ENCODE measurements around the gene APOD. TPM values are rescaled to one million over a fixed set of nuclear protein-coding genes. Genes with fewer than 3 reads are reported as not detected.

APOD gene
- total and polyA plus RNA-seq, 2 of the 8 experiments (the other 6 are each of a cell fraction or from before 2014, with no cell fraction given), result not detected

- Histone ChIP-seq H3K14ac (ENCODE audit: insufficient read length) (no peak overlapping the region), H3K56ac (replicated peaks; ENCODE audit: insufficient read length, low read depth, low read length) (no peak overlapping the region), H3K4me3 (ENCODE audit: extremely low read depth in 1 of 4, insufficient read depth in 2 of 4, low read depth in 3 of 4, low read length in 4 of 4) (no peak overlapping the region), H2BK120ac (replicated peaks; ENCODE audit: low read depth, low read length) (no peak overlapping the region), H4K91ac (replicated peaks; ENCODE audit: insufficient read length, low read length) (no peak overlapping the region), H4K20me1 (replicated peaks in 1 of 2; ENCODE audit: control insufficient read depth in 1 of 2, insufficient read depth in 2 of 2, low read length in 2 of 2) (no peaks in the 10 kb centered on the region), H2BK12ac (ENCODE audit: low read depth, low read length) (no peak overlapping the region), H3K23ac (ENCODE audit: insufficient read length) (no peak overlapping the region), H2BK20ac (ENCODE audit: low read length) (no peak overlapping the region), H3K4me1 (replicated peaks in 1 of 4; ENCODE audit: control insufficient read depth in 3 of 4, insufficient read depth in 4 of 4, low read length in 3 of 4) (no peaks in the 10 kb centered on the region), H3K4me2 (ENCODE audit: insufficient read depth in 1 of 2, low read depth in 2 of 2, low read length in 2 of 2) (no peak overlapping the region), H3K27ac (ENCODE audit: low read depth, low read length) (no peak overlapping the region), H4K5ac (ENCODE audit: insufficient read length, low read depth, low read length) (no peak overlapping the region), H2BK5ac (ENCODE audit: low read depth, low read length) (no peak overlapping the region), H3K9ac (replicated peaks in 1 of 4; ENCODE audit: extremely low read depth in 1 of 4, low read depth in 3 of 4, low read length in 3 of 4) (no peak overlapping the region), H3K9me3 (ENCODE audit: insufficient read depth in 2 of 2, low read depth in 1 of 2, low read length in 1 of 2) (peaks cover 0 to 4% of the 10 kb centered on the region in 2 experiments; a peak in 2 of 4 replicates), H3K79me1 (ENCODE audit: low read depth, low read length) (no peaks in the 10 kb centered on the region), H3K36me3 (ENCODE audit: control insufficient read depth in 2 of 4, insufficient read depth in 4 of 4, low read length in 3 of 4) (no peaks in the 10 kb centered on the region), H3K79me2 (ENCODE audit: control insufficient read depth in 1 of 2, insufficient read depth in 2 of 2, low read length in 2 of 2) (no peaks in the 10 kb centered on the region), H3K4ac (replicated peaks; ENCODE audit: insufficient read length, low read depth, low read length) (no peak overlapping the region), H4K8ac (ENCODE audit: extremely low read depth, insufficient read depth, low read length) (no peak overlapping the region), H2BK15ac (ENCODE audit: low read length) (no peak overlapping the region), H2AK5ac (ENCODE audit: low read depth, low read length) (no peak overlapping the region), H3K18ac (ENCODE audit: extremely low read depth, low read length) (no peak overlapping the region), H3K27me3 (replicated peaks in 1 of 4; ENCODE audit: control insufficient read depth in 3 of 4, extremely low read depth in 1 of 4, insufficient read depth in 3 of 4, low read length in 3 of 4) (no peaks in the 10 kb centered on the region), H3K23me2 (ENCODE audit: low read depth, low read length) (no peaks in the 10 kb centered on the region; the same call in 1 of the 2 replicates), H2AFZ (ENCODE audit: low read length) (no peak overlapping the region)
- TF ChIP-seq HDAC6 (IDR thresholded peaks at IDR 0.05; ENCODE audit: low read depth, low read length) (no peak), RBBP5 (IDR thresholded peaks at IDR 0.05; ENCODE audit: borderline replicate concordance, low read depth, low read length) (no peak), TAF7 (optimal IDR thresholded peaks at IDR 0.05; ENCODE audit: borderline replicate concordance, low read depth, low read length) (no peak), KDM1A (IDR thresholded peaks at IDR 0.05; ENCODE audit: borderline replicate concordance, low read length) (no peak), SIN3A (conservative IDR thresholded peaks at IDR 0.05 in 1 of 2, IDR thresholded peaks at IDR 0.05 in 1 of 2; ENCODE audit: low read depth in 1 of 2, low read length in 2 of 2) (no peak), ATF2 (IDR thresholded peaks at IDR 0.05; ENCODE audit: low read length) (no peak), MAX (IDR thresholded peaks at IDR 0.05) (no peak)
- POLR2A ChIA-PET (ENCODE audit: partially characterized antibody), result no interaction called here
- no peak for DNase-seq (ENCODE audit: low read depth in 1 of 2, low spot score in 2 of 2)
- 84% methylated on average over 4 of the region's 4 CpGs; no CpG with 5 or more reads in 1 of the 2 experiments for WGBS, 2 experiments (ENCODE audit: extremely low coverage in 1 of 2, insufficient coverage in 1 of 2, insufficient read length in 1 of 2, insufficient replicate concordance in 2 of 2, low coverage in 1 of 2, low lambda C conversion rate in 2 of 2, missing lambda C conversion rate in 1 of 2)
- FAIRE-seq, result no peak
- CTCF ChIA-PET (ENCODE audit: partially characterized antibody), result no interaction called here
Measured at GRCh38 chr3:195587406-195587805, 3.7 kb upstream of the APOD start.
